HG03565 (cell line): ENCODE measurements around the gene DMD.
A peak's percentile ranks its signal among the peaks of the same experiment; 100 is the strongest.
"Not testable (repeated sequence)": the region's sequence is repeated elsewhere in the genome, so short reads cannot be mapped to it uniquely, and the experiment has no call there.

Experiments used
- ATAC-seq: cut with Tn5 transposase; IDR thresholded peaks from one replicate; pipeline ENCODE4 v1.9.1; 2021; ENCODE audit warnings: mild to moderate bottlenecking, moderate library complexity; ENCODE audit not compliant: unreplicated experiment

Gene DMD

GRCh38 chrX:31471229-31471628 is 1740.1 kb downstream of the DMD start:
- ATAC-seq: no peak

- not testable (repeated sequence) for ATAC-seq
Observed at GRCh38 chrX:31470753-31471152, 1740.6 kb downstream of the DMD start.

- no peak for ATAC-seq
Observed at GRCh38 chrX:31464306-31464915, 1746.9 kb downstream of the DMD start.

GRCh38 chrX:31461266-31461665 is 1750.1 kb downstream of the DMD start:
- no peak for ATAC-seq

- no peak for ATAC-seq
Observed at GRCh38 chrX:31459361-31459760, 1752.0 kb downstream of the DMD start.

- ATAC-seq: no peak
Observed at GRCh38 chrX:31449965-31450364, 1761.4 kb downstream of the DMD start.

- ATAC-seq: no peak
Observed at GRCh38 chrX:31449081-31449480, 1762.3 kb downstream of the DMD start.

GRCh38 chrX:31445542-31445941 is 1765.8 kb downstream of the DMD start:
- no peak for ATAC-seq

- no peak for ATAC-seq
Observed at GRCh38 chrX:31443654-31444053, 1767.7 kb downstream of the DMD start.

- no peak for ATAC-seq
Observed at GRCh38 chrX:31440546-31440945, 1770.8 kb downstream of the DMD start.

- ATAC-seq: no peak
Observed at GRCh38 chrX:31436424-31436823, 1774.9 kb downstream of the DMD start.

- ATAC-seq: no peak
Observed at GRCh38 chrX:31435592-31435991, 1775.8 kb downstream of the DMD start.

GRCh38 chrX:31433856-31434255 is 1777.5 kb downstream of the DMD start:
- ATAC-seq: no peak

- no peak for ATAC-seq
Observed at GRCh38 chrX:31429915-31430314, 1781.4 kb downstream of the DMD start.

- ATAC-seq: no peak
Observed at GRCh38 chrX:31423609-31424189, 1787.7 kb downstream of the DMD start.

- ATAC-seq: no peak
Observed at GRCh38 chrX:31421441-31421840, 1789.9 kb downstream of the DMD start.

- peak; percentile 36 for ATAC-seq
Observed at GRCh38 chrX:31420711-31421151, 1790.6 kb downstream of the DMD start.

- ATAC-seq: peak; percentile 56
Observed at GRCh38 chrX:31420302-31420701, 1791.0 kb downstream of the DMD start.

GRCh38 chrX:31397119-31397518 is 1814.2 kb downstream of the DMD start:
- ATAC-seq: no peak

GRCh38 chrX:31392513-31392912 is 1818.8 kb downstream of the DMD start:
- ATAC-seq: no peak

GRCh38 chrX:31388946-31389345 is 1822.4 kb downstream of the DMD start:
- ATAC-seq: no peak

GRCh38 chrX:31384471-31384870 is 1826.9 kb downstream of the DMD start:
- no peak for ATAC-seq

- ATAC-seq: no peak
Observed at GRCh38 chrX:31383991-31384390, 1827.4 kb downstream of the DMD start.
